ENCODE data around the gene TFF2.

DNA sequence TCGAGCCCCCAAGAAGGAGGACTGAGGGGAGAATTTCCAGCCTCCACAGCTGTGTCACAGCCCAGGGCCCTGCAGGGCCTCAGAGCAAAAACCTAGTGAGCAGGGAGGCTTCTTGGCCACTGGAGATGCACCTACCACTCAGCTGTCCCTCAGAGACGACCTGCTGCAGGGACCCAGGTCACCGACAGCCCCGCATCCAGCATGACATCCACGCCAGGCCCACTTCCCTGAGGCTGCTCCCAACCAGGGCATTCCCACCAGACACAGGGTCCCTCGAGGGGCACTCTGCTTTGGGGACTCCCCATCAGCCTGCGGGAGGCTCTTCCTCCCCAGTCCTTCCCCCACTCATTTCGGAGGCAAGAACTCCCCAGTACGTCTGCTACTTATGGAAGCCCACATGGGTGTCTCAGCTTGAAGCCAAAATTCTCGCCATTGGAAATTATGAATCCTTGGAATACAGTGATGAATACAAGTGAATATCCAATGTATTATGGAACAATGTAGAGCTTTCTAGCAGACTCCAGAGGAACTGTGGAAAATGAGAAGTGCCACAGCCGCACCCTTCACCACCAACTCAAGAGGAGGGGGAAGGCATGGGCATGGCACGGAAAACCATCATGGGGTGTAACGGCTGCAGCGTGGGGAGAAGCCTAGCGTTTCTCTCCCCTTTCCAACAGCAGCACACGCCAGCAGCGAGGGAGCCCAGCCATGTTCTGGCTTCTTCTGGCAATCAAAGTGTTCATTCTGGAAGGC, 42.5 kb downstream of the TFF2 start:
- TF ChIP-seq CREB1 (IDR thresholded peaks at IDR 0.05; ENCODE audit: low read depth) (no peak), TEAD4 (IDR thresholded peaks at IDR 0.05) (no peak), CEBPB (IDR thresholded peaks at IDR 0.05) (no peak), EP300 (IDR thresholded peaks at IDR 0.05; ENCODE audit: borderline replicate concordance) (no peak), FOXM1 (IDR thresholded peaks at IDR 0.05; ENCODE audit: borderline replicate concordance, low read depth) (no peak), TAF1 (IDR thresholded peaks at IDR 0.05; ENCODE audit: low read depth) (no peak), YY1 (IDR thresholded peaks at IDR 0.05; ENCODE audit: low read depth) (no peak), TCF12 (IDR thresholded peaks at IDR 0.05; ENCODE audit: low read depth) (no peak), ZBTB7A (IDR thresholded peaks at IDR 0.05; ENCODE audit: low read depth) (no peak), EGR1 (IDR thresholded peaks at IDR 0.05) (no peak)
- TF ChIP-seq, protein P1, sequence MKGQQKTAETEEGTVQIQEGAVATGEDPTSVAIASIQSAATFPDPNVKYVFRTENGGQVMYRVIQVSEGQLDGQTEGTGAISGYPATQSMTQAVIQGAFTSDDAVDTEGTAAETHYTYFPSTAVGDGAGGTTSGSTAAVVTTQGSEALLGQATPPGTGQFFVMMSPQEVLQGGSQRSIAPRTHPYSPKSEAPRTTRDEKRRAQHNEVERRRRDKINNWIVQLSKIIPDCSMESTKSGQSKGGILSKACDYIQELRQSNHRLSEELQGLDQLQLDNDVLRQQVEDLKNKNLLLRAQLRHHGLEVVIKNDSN (IDR thresholded peaks at IDR 0.05): no peak
- TF ChIP-seq, protein P2, sequence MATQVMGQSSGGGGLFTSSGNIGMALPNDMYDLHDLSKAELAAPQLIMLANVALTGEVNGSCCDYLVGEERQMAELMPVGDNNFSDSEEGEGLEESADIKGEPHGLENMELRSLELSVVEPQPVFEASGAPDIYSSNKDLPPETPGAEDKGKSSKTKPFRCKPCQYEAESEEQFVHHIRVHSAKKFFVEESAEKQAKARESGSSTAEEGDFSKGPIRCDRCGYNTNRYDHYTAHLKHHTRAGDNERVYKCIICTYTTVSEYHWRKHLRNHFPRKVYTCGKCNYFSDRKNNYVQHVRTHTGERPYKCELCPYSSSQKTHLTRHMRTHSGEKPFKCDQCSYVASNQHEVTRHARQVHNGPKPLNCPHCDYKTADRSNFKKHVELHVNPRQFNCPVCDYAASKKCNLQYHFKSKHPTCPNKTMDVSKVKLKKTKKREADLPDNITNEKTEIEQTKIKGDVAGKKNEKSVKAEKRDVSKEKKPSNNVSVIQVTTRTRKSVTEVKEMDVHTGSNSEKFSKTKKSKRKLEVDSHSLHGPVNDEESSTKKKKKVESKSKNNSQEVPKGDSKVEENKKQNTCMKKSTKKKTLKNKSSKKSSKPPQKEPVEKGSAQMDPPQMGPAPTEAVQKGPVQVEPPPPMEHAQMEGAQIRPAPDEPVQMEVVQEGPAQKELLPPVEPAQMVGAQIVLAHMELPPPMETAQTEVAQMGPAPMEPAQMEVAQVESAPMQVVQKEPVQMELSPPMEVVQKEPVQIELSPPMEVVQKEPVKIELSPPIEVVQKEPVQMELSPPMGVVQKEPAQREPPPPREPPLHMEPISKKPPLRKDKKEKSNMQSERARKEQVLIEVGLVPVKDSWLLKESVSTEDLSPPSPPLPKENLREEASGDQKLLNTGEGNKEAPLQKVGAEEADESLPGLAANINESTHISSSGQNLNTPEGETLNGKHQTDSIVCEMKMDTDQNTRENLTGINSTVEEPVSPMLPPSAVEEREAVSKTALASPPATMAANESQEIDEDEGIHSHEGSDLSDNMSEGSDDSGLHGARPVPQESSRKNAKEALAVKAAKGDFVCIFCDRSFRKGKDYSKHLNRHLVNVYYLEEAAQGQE (IDR thresholded peaks at IDR 0.05; ENCODE audit: low read depth): no peak
- TF ChIP-seq, protein P3, sequence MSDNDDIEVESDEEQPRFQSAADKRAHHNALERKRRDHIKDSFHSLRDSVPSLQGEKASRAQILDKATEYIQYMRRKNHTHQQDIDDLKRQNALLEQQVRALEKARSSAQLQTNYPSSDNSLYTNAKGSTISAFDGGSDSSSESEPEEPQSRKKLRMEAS (IDR thresholded peaks at IDR 0.05): no peak

Data from Ishikawa (cell line).